ENCODE measurements around the gene TENM3.

TENM3 gene

GRCh38 chr4:182470215-182470614 lies 227.0 kb downstream of the TENM3 start:
- H3K9ac ChIP-seq (ENCODE audit: low read length), result no peak overlapping the region
- no peaks in the 10 kb centered on the region for H3K4me1 ChIP-seq (ENCODE audit: insufficient read depth, low read length)
- H3K36me3 ChIP-seq (ENCODE audit: insufficient read depth, low read length), result no peaks in the 10 kb centered on the region
- H3K27ac ChIP-seq (ENCODE audit: low read depth, low read length), result no peak overlapping the region
- H3K4me3 ChIP-seq (ENCODE audit: low read depth in 1 of 2, low read length in 2 of 2), result no peak overlapping the region
- no peaks in the 10 kb centered on the region for H3K27me3 ChIP-seq (ENCODE audit: control insufficient read depth in 1 of 2, insufficient read depth in 2 of 2, low read length in 2 of 2)
- H3K9me3 ChIP-seq (ENCODE audit: low read length), result no peaks in the 10 kb centered on the region

- no peaks in the 10 kb centered on the region for H3K9me3 ChIP-seq (ENCODE audit: low read length)
- peaks cover 6% of the 10 kb centered on the region for H3K4me1 ChIP-seq (ENCODE audit: insufficient read depth, low read length)
- H3K36me3 ChIP-seq (ENCODE audit: insufficient read depth, low read length), result no peaks in the 10 kb centered on the region
- no peak overlapping the region for H3K9ac ChIP-seq (ENCODE audit: low read length)
- no peak overlapping the region for H3K4me3 ChIP-seq (ENCODE audit: low read depth in 1 of 2, low read length in 2 of 2)
- no peak overlapping the region for H3K27ac ChIP-seq (ENCODE audit: low read depth, low read length)
- no peaks in the 10 kb centered on the region for H3K27me3 ChIP-seq (ENCODE audit: control insufficient read depth in 1 of 2, insufficient read depth in 2 of 2, low read length in 2 of 2)
Measured at GRCh38 chr4:182475539-182475938, 232.3 kb downstream of the TENM3 start.

GRCh38 chr4:182478475-182478874 lies 235.3 kb downstream of the TENM3 start:
- Histone ChIP-seq H3K36me3 (ENCODE audit: insufficient read depth, low read length) (no peaks in the 10 kb centered on the region), H3K4me3 (ENCODE audit: low read depth in 1 of 2, low read length in 2 of 2) (no peak overlapping the region), H3K4me1 (ENCODE audit: insufficient read depth, low read length) (peaks cover 6% of the 10 kb centered on the region), H3K27me3 (ENCODE audit: control insufficient read depth in 1 of 2, insufficient read depth in 2 of 2, low read length in 2 of 2) (no peaks in the 10 kb centered on the region), H3K27ac (ENCODE audit: low read depth, low read length) (no peak overlapping the region), H3K9ac (ENCODE audit: low read length) (no peak overlapping the region), H3K9me3 (ENCODE audit: low read length) (no peaks in the 10 kb centered on the region)

GRCh38 chr4:182483685-182484084 lies 240.5 kb downstream of the TENM3 start:
- no peaks in the 10 kb centered on the region for H3K9me3 ChIP-seq (ENCODE audit: low read length)
- H3K4me3 ChIP-seq (ENCODE audit: low read depth in 1 of 2, low read length in 2 of 2), result no peak overlapping the region
- peaks cover 12% of the 10 kb centered on the region for H3K4me1 ChIP-seq (ENCODE audit: insufficient read depth, low read length)
- H3K9ac ChIP-seq (ENCODE audit: low read length), result no peak overlapping the region
- H3K27me3 ChIP-seq (ENCODE audit: control insufficient read depth in 1 of 2, insufficient read depth in 2 of 2, low read length in 2 of 2), result no peaks in the 10 kb centered on the region
- no peak overlapping the region for H3K27ac ChIP-seq (ENCODE audit: low read depth, low read length)
- H3K36me3 ChIP-seq (ENCODE audit: insufficient read depth, low read length), result no peaks in the 10 kb centered on the region

GRCh38 chr4:182486881-182487280 lies 243.7 kb downstream of the TENM3 start:
- no peak overlapping the region for H3K4me3 ChIP-seq (ENCODE audit: low read depth in 1 of 2, low read length in 2 of 2)
- H3K27me3 ChIP-seq (ENCODE audit: control insufficient read depth in 1 of 2, insufficient read depth in 2 of 2, low read length in 2 of 2), result no peaks in the 10 kb centered on the region
- H3K27ac ChIP-seq (ENCODE audit: low read depth, low read length), result no peak overlapping the region
- H3K36me3 ChIP-seq (ENCODE audit: insufficient read depth, low read length), result no peaks in the 10 kb centered on the region
- peaks cover 20% of the 10 kb centered on the region for H3K4me1 ChIP-seq (ENCODE audit: insufficient read depth, low read length)
- no peak overlapping the region for H3K9ac ChIP-seq (ENCODE audit: low read length)
- no peaks in the 10 kb centered on the region for H3K9me3 ChIP-seq (ENCODE audit: low read length)

GRCh38 chr4:182488896-182489295 lies 245.7 kb downstream of the TENM3 start:
- H3K4me3 ChIP-seq (ENCODE audit: low read depth in 1 of 2, low read length in 2 of 2), result no peak overlapping the region
- no peak overlapping the region for H3K27ac ChIP-seq (ENCODE audit: low read depth, low read length)
- no peaks in the 10 kb centered on the region for H3K27me3 ChIP-seq (ENCODE audit: control insufficient read depth in 1 of 2, insufficient read depth in 2 of 2, low read length in 2 of 2)
- H3K4me1 ChIP-seq (ENCODE audit: insufficient read depth, low read length), result peaks cover 32% of the 10 kb centered on the region
- no peaks in the 10 kb centered on the region for H3K9me3 ChIP-seq (ENCODE audit: low read length)
- no peak overlapping the region for H3K9ac ChIP-seq (ENCODE audit: low read length)
- H3K36me3 ChIP-seq (ENCODE audit: insufficient read depth, low read length), result no peaks in the 10 kb centered on the region

GRCh38 chr4:182489607-182490006 lies 246.4 kb downstream of the TENM3 start:
- Histone ChIP-seq H3K9ac (ENCODE audit: low read length) (no peak overlapping the region), H3K9me3 (ENCODE audit: low read length) (no peaks in the 10 kb centered on the region), H3K36me3 (ENCODE audit: insufficient read depth, low read length) (no peaks in the 10 kb centered on the region), H3K4me1 (ENCODE audit: insufficient read depth, low read length) (peaks cover 32% of the 10 kb centered on the region), H3K27me3 (ENCODE audit: control insufficient read depth in 1 of 2, insufficient read depth in 2 of 2, low read length in 2 of 2) (no peaks in the 10 kb centered on the region), H3K27ac (ENCODE audit: low read depth, low read length) (no peak overlapping the region), H3K4me3 (ENCODE audit: low read depth in 1 of 2, low read length in 2 of 2) (no peak overlapping the region)

GRCh38 chr4:182491719-182492118 lies 248.5 kb downstream of the TENM3 start:
- H3K9ac ChIP-seq (ENCODE audit: low read length), result no peak overlapping the region
- no peaks in the 10 kb centered on the region for H3K36me3 ChIP-seq (ENCODE audit: insufficient read depth, low read length)
- H3K9me3 ChIP-seq (ENCODE audit: low read length), result no peaks in the 10 kb centered on the region
- no peaks in the 10 kb centered on the region for H3K27me3 ChIP-seq (ENCODE audit: control insufficient read depth in 1 of 2, insufficient read depth in 2 of 2, low read length in 2 of 2)
- H3K4me1 ChIP-seq (ENCODE audit: insufficient read depth, low read length), result peaks cover 35% of the 10 kb centered on the region
- no peak overlapping the region for H3K27ac ChIP-seq (ENCODE audit: low read depth, low read length)
- no peak overlapping the region for H3K4me3 ChIP-seq (ENCODE audit: low read depth in 1 of 2, low read length in 2 of 2)

GRCh38 chr4:182492423-182492822 lies 249.2 kb downstream of the TENM3 start:
- Histone ChIP-seq H3K9ac (ENCODE audit: low read length) (no peak overlapping the region), H3K27me3 (ENCODE audit: control insufficient read depth in 1 of 2, insufficient read depth in 2 of 2, low read length in 2 of 2) (no peaks in the 10 kb centered on the region), H3K9me3 (ENCODE audit: low read length) (no peaks in the 10 kb centered on the region), H3K4me3 (ENCODE audit: low read depth in 1 of 2, low read length in 2 of 2) (no peak overlapping the region), H3K36me3 (ENCODE audit: insufficient read depth, low read length) (no peaks in the 10 kb centered on the region), H3K4me1 (ENCODE audit: insufficient read depth, low read length) (peaks cover 35% of the 10 kb centered on the region), H3K27ac (ENCODE audit: low read depth, low read length) (no peak overlapping the region)

- Histone ChIP-seq H3K27me3 (ENCODE audit: control insufficient read depth in 1 of 2, insufficient read depth in 2 of 2, low read length in 2 of 2) (no peaks in the 10 kb centered on the region), H3K36me3 (ENCODE audit: insufficient read depth, low read length) (no peaks in the 10 kb centered on the region), H3K9me3 (ENCODE audit: low read length) (no peaks in the 10 kb centered on the region), H3K4me1 (ENCODE audit: insufficient read depth, low read length) (peaks cover 25% of the 10 kb centered on the region), H3K27ac (ENCODE audit: low read depth, low read length) (no peak overlapping the region), H3K4me3 (ENCODE audit: low read depth in 1 of 2, low read length in 2 of 2) (no peak overlapping the region), H3K9ac (ENCODE audit: low read length) (no peak overlapping the region)
Measured at GRCh38 chr4:182493377-182493776, 250.2 kb downstream of the TENM3 start.

GRCh38 chr4:182494103-182494502 lies 250.9 kb downstream of the TENM3 start:
- H3K27me3 ChIP-seq (ENCODE audit: control insufficient read depth in 1 of 2, insufficient read depth in 2 of 2, low read length in 2 of 2), result no peaks in the 10 kb centered on the region
- H3K36me3 ChIP-seq (ENCODE audit: insufficient read depth, low read length), result no peaks in the 10 kb centered on the region
- peaks cover 19% of the 10 kb centered on the region for H3K4me1 ChIP-seq (ENCODE audit: insufficient read depth, low read length)
- H3K4me3 ChIP-seq (ENCODE audit: low read depth in 1 of 2, low read length in 2 of 2), result no peak overlapping the region
- no peaks in the 10 kb centered on the region for H3K9me3 ChIP-seq (ENCODE audit: low read length)
- H3K27ac ChIP-seq (ENCODE audit: low read depth, low read length), result no peak overlapping the region
- H3K9ac ChIP-seq (ENCODE audit: low read length), result no peak overlapping the region

GRCh38 chr4:182495031-182495430 lies 251.8 kb downstream of the TENM3 start:
- Histone ChIP-seq H3K27ac (ENCODE audit: low read depth, low read length) (no peak overlapping the region), H3K4me3 (ENCODE audit: low read depth in 1 of 2, low read length in 2 of 2) (no peak overlapping the region), H3K36me3 (ENCODE audit: insufficient read depth, low read length) (no peaks in the 10 kb centered on the region), H3K9ac (ENCODE audit: low read length) (no peak overlapping the region), H3K27me3 (ENCODE audit: control insufficient read depth in 1 of 2, insufficient read depth in 2 of 2, low read length in 2 of 2) (no peaks in the 10 kb centered on the region), H3K9me3 (ENCODE audit: low read length) (no peaks in the 10 kb centered on the region), H3K4me1 (ENCODE audit: insufficient read depth, low read length) (peaks cover 19% of the 10 kb centered on the region)
